G401.6 (cell line): ENCODE measurements around the gene HELZ.

Source experiments
- FAIRE-seq: peaks from 2 replicates; lab custom pipeline; 2012; peaks lifted over from hg19 to GRCh38; lab: Jason Lieb, UNC

The HELZ gene

GRCh38 chr17:67078292-67078691, 166.7 kb downstream of the HELZ start:
- FAIRE-seq = no peak

GRCh38 chr17:67076290-67076689, 168.7 kb downstream of the HELZ start:
- FAIRE-seq = no peak

GRCh38 chr17:67074781-67075180, 170.2 kb downstream of the HELZ start:
- FAIRE-seq = no peak

- no peak for FAIRE-seq
Measured at GRCh38 chr17:67072885-67073284, 172.1 kb downstream of the HELZ start.

GRCh38 chr17:67071595-67071994, 173.4 kb downstream of the HELZ start:
- no peak for FAIRE-seq

- no peak for FAIRE-seq
Measured at GRCh38 chr17:67069603-67070136, 175.3 kb downstream of the HELZ start.

- no peak for FAIRE-seq
Measured at GRCh38 chr17:67068999-67069398, 176.0 kb downstream of the HELZ start.

GRCh38 chr17:67067571-67068482, 177.2 kb downstream of the HELZ start:
- no peak for FAIRE-seq

- no peak for FAIRE-seq
Measured at GRCh38 chr17:67066717-67067116, 178.3 kb downstream of the HELZ start.

- no peak for FAIRE-seq
Measured at GRCh38 chr17:67063141-67063540, 181.9 kb downstream of the HELZ start.

GRCh38 chr17:67059372-67059771, 185.6 kb downstream of the HELZ start:
- no peak for FAIRE-seq

- no peak for FAIRE-seq
Measured at GRCh38 chr17:67058036-67058435, 187.0 kb downstream of the HELZ start.

- FAIRE-seq = no peak
Measured at GRCh38 chr17:67056746-67057490, 188.1 kb downstream of the HELZ start.

GRCh38 chr17:67055811-67056745, 188.9 kb downstream of the HELZ start:
- no peak for FAIRE-seq

GRCh38 chr17:67055041-67055443, 190.0 kb downstream of the HELZ start:
- FAIRE-seq = no peak

- no peak for FAIRE-seq
Measured at GRCh38 chr17:67054608-67055007, 190.4 kb downstream of the HELZ start.

GRCh38 chr17:67054011-67054591, 190.9 kb downstream of the HELZ start:
- no peak for FAIRE-seq

GRCh38 chr17:67053438-67054000, 191.5 kb downstream of the HELZ start:
- no peak for FAIRE-seq

- no peak for FAIRE-seq
Measured at GRCh38 chr17:67052720-67053437, 192.1 kb downstream of the HELZ start.

- FAIRE-seq = no peak
Measured at GRCh38 chr17:67051837-67052236, 193.2 kb downstream of the HELZ start.

- FAIRE-seq = no peak
Measured at GRCh38 chr17:67051155-67051538, 193.8 kb downstream of the HELZ start.
